DOHH2 (cell line): ENCODE data around the gene FMNL1.
A peak's percentile ranks its signal among the peaks of the same experiment; 100 is the strongest.

Source experiments
- H3F3A ChIP-seq: fragments of 200-600 bp; sonication (generic), shearing (Covaris generic); 2 replicates; pipeline ENCODE4 v1.6.0; 2016; ENCODE audit warnings: antibody characterized with exemption, mild to moderate bottlenecking; ENCODE audit not compliant: control insufficient read depth, insufficient read depth
- H3K27ac ChIP-seq: fragments of 200-600 bp; sonication (generic); 2 replicates; pipeline ENCODE4 v1.5.1; 2014; ENCODE audit warnings: low read depth, mild to moderate bottlenecking, low read length, moderate library complexity
- H3K27me3 ChIP-seq: fragments of 200-600 bp; sonication (generic); 2 replicates; pipeline ENCODE4 v1.6.1; 2014; ENCODE audit warnings: mild to moderate bottlenecking, low read length, mixed read lengths; ENCODE audit not compliant: control insufficient read depth
- H3K36me3 ChIP-seq: fragments of 200-600 bp; sonication (generic); 2 replicates; pipeline ENCODE4 v1.6.1; 2014; ENCODE audit warnings: mild to moderate bottlenecking, low read length, moderate library complexity, mixed read lengths; ENCODE audit not compliant: control insufficient read depth
- H3K4me1 ChIP-seq: fragments of 200-600 bp; sonication (generic); 2 replicates; pipeline ENCODE4 v1.6.1; 2014; ENCODE audit warnings: mild to moderate bottlenecking, low read length, mixed read lengths; ENCODE audit not compliant: control insufficient read depth
- H3K4me2 ChIP-seq: fragments of 200-600 bp; sonication (generic); 2 replicates; pipeline ENCODE4 v1.6.0; 2014; ENCODE audit warnings: mild to moderate bottlenecking, low read length, moderate library complexity
- H3K4me3 ChIP-seq: fragments of 200-600 bp; sonication (generic); 2 replicates; pipeline ENCODE4 v1.5.1; 2014; ENCODE audit warnings: mild to moderate bottlenecking, low read length, mixed read lengths
- H3K79me2 ChIP-seq: fragments of 200-600 bp; sonication (generic); 2 replicates; pipeline ENCODE4 v1.6.1; 2014; ENCODE audit warnings: mild to moderate bottlenecking, low read length, mixed read lengths; ENCODE audit not compliant: control insufficient read depth
- H3K9me2 ChIP-seq: fragments of 200-600 bp; sonication (generic); replicated peaks from 2 replicates; pipeline ENCODE4 v1.6.1; 2014; ENCODE audit warnings: mild to moderate bottlenecking, low read length, mixed read lengths; ENCODE audit not compliant: control insufficient read depth
- H3K9me3 ChIP-seq: fragments of 200-600 bp; sonication (generic); 2 replicates; pipeline ENCODE4 v1.6.1; 2014; ENCODE audit warnings: antibody characterized with exemption, low read length, mixed read lengths; ENCODE audit not compliant: control insufficient read depth, insufficient read depth
- H4K20me1 ChIP-seq: fragments of 200-600 bp; sonication (generic); 2 replicates; pipeline ENCODE4 v1.6.0; 2014; ENCODE audit warnings: low read depth, mild to moderate bottlenecking, antibody characterized with exemption, low read length, moderate library complexity; ENCODE audit not compliant: control insufficient read depth, insufficient read depth
- EZH2phosphoT487 ChIP-seq: fragments of 200-600 bp; sonication (generic); IDR thresholded peaks from 2 replicates; pipeline ENCODE4 v1.6.1; 2017; ENCODE audit warnings: borderline replicate concordance, mild to moderate bottlenecking, antibody characterized with exemption, low read length, moderate library complexity, mixed read lengths
- TF ChIP-seq, protein P1 (sequence below): fragments of 200-600 bp; sonication (generic); IDR thresholded peaks from one replicate; pipeline ENCODE4 v1.5.1; 2014; ENCODE audit warnings: antibody characterized with exemption, mild to moderate bottlenecking, low read depth, low read length; ENCODE audit not compliant: poor library complexity, severe bottlenecking

The FMNL1 gene

GRCh38 chr17:45293413-45294211 lies 71.9 kb downstream of the FMNL1 start:
- Histone ChIP-seq H3K9me3 (no peaks in the 10 kb centered on the region), H3K4me2 (no peak overlapping the region), H3K27ac (no peak overlapping the region), H3F3A (no peaks in the 10 kb centered on the region), H3K27me3 (no peaks in the 10 kb centered on the region), H3K36me3 (peaks cover 25% of the 10 kb centered on the region), H3K4me1 (peaks cover 42% of the 10 kb centered on the region), H4K20me1 (no peaks in the 10 kb centered on the region), H3K4me3 (no peak overlapping the region), H3K79me2 (peaks cover 47% of the 10 kb centered on the region), H3K9me2 (no peaks in the 10 kb centered on the region)
- no peak for TF ChIP-seq EZH2phosphoT487
- TF ChIP-seq, protein P1, sequence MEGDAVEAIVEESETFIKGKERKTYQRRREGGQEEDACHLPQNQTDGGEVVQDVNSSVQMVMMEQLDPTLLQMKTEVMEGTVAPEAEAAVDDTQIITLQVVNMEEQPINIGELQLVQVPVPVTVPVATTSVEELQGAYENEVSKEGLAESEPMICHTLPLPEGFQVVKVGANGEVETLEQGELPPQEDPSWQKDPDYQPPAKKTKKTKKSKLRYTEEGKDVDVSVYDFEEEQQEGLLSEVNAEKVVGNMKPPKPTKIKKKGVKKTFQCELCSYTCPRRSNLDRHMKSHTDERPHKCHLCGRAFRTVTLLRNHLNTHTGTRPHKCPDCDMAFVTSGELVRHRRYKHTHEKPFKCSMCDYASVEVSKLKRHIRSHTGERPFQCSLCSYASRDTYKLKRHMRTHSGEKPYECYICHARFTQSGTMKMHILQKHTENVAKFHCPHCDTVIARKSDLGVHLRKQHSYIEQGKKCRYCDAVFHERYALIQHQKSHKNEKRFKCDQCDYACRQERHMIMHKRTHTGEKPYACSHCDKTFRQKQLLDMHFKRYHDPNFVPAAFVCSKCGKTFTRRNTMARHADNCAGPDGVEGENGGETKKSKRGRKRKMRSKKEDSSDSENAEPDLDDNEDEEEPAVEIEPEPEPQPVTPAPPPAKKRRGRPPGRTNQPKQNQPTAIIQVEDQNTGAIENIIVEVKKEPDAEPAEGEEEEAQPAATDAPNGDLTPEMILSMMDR: no peak

DNA sequence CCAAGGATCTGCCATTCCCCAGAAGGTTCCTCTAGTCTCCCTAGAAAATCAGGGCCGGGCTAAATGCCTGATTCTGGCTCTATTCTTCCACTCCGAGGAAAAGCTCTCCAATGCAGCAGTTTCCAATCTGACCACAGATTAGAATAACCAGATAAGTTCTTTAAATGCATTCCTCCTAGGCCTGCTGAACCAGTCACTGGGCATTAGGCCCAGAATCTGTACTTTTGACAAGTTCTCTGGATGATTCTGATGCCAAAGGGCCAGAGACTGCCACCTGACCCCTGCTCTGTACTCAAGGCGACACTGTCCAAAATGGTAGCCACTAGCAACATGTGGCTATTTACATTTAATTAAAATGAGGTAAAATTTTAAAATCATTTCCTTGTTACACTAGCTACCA lies 72.8 kb downstream of the FMNL1 start:
- Histone ChIP-seq H3K4me2 (no peak overlapping the region), H3K27ac (no peak overlapping the region), H3K79me2 (peaks cover 56% of the 10 kb centered on the region)

GRCh38 chr17:45296003-45296832 lies 74.5 kb downstream of the FMNL1 start:
- peaks cover 63% of the 10 kb centered on the region for H3K4me1 ChIP-seq
- peaks cover 70% of the 10 kb centered on the region for H3K79me2 ChIP-seq

More for the DNA sequence above, 72.8 kb downstream of the FMNL1 start:
- H3K4me3 ChIP-seq: no peak overlapping the region
- no peaks in the 10 kb centered on the region for H3F3A ChIP-seq
- peaks cover 51% of the 10 kb centered on the region for H3K4me1 ChIP-seq
- TF ChIP-seq, protein P1: no peak
- TF ChIP-seq EZH2phosphoT487: no peak
- H3K36me3 ChIP-seq: peaks cover 20% of the 10 kb centered on the region; the same call in 1 of the 2 replicates
- H3K9me2 ChIP-seq: no peaks in the 10 kb centered on the region
- H3K9me3 ChIP-seq: no peaks in the 10 kb centered on the region
- H3K27me3 ChIP-seq: no peaks in the 10 kb centered on the region
- no peaks in the 10 kb centered on the region for H4K20me1 ChIP-seq

More at GRCh38 chr17:45296003-45296832, 74.5 kb downstream of the FMNL1 start:
- Histone ChIP-seq H3K9me2 (no peaks in the 10 kb centered on the region), H4K20me1 (peaks cover 2% of the 10 kb centered on the region; the same call in 1 of the 2 replicates), H3K4me2 (peak overlapping the region; percentile 22), H3K4me3 (no peak overlapping the region), H3K27ac (no peak overlapping the region), H3F3A (no peaks in the 10 kb centered on the region), H3K27me3 (no peaks in the 10 kb centered on the region), H3K9me3 (no peaks in the 10 kb centered on the region), H3K36me3 (peaks cover 9% of the 10 kb centered on the region; the same call in 1 of the 2 replicates)
- TF ChIP-seq EZH2phosphoT487: no peak
- TF ChIP-seq, protein P1: no peak
